GM10248 (cell line): ENCODE data around the gene GSTT2B.

ENCODE experiments used
- CTCF ChIA-PET: fragments of 300-600 bp; sonication (Branson Sonifier 250); formaldehyde crosslinking; extraction: SDS; loops from one replicate; lab custom pipeline; 2021; ENCODE audit warnings: antibody characterized with exemption; lab: Yijun Ruan, JAX
- POLR2A ChIA-PET: fragments of 350-650 bp; sonication (Branson Sonifier 250); formaldehyde crosslinking; extraction: SDS; loops from one replicate; lab custom pipeline; 2020; ENCODE audit warnings: antibody characterized with exemption; lab: Yijun Ruan, JAX
- DNase-seq: peaks from one replicate; pipeline ENCODE4 v3.0.0; 2012; ENCODE audit errors: extremely low spot score
- TF ChIP-seq, protein P1 (sequence below): IDR thresholded peaks from 2 replicates; pipeline ENCODE4 v1.5.1; 2012; ENCODE audit warnings: mild to moderate bottlenecking, low read depth; ENCODE audit errors: extremely low read depth, missing control alignments, control extremely low read depth

The GSTT2B gene

DNA sequence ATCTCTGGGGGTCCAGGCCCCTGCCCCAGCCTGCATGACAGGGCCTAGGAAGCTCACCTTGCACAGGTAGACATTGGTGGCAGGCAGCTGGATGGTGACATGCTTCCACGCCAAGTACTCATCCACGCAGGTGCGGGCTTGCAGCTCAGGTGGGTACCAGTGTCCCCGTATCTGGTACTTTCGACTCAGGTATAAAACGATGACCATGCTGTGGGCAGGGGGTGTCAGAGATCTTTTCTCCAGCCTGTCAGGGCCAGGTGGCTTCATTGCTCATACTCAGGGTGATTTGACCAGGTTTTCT, 45.9 kb upstream of the GSTT2B start:
- peak; percentile 9 for DNase-seq
- POLR2A ChIA-PET, result no interaction called here
- CTCF ChIA-PET, result interaction anchor here (1.8 kb wide), 1 partner anchor 224 kb away, joined by 5 read pairs; no protein-coding TSS in a partner anchor
- TF ChIP-seq, protein P1, sequence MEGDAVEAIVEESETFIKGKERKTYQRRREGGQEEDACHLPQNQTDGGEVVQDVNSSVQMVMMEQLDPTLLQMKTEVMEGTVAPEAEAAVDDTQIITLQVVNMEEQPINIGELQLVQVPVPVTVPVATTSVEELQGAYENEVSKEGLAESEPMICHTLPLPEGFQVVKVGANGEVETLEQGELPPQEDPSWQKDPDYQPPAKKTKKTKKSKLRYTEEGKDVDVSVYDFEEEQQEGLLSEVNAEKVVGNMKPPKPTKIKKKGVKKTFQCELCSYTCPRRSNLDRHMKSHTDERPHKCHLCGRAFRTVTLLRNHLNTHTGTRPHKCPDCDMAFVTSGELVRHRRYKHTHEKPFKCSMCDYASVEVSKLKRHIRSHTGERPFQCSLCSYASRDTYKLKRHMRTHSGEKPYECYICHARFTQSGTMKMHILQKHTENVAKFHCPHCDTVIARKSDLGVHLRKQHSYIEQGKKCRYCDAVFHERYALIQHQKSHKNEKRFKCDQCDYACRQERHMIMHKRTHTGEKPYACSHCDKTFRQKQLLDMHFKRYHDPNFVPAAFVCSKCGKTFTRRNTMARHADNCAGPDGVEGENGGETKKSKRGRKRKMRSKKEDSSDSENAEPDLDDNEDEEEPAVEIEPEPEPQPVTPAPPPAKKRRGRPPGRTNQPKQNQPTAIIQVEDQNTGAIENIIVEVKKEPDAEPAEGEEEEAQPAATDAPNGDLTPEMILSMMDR, result no peak

DNA sequence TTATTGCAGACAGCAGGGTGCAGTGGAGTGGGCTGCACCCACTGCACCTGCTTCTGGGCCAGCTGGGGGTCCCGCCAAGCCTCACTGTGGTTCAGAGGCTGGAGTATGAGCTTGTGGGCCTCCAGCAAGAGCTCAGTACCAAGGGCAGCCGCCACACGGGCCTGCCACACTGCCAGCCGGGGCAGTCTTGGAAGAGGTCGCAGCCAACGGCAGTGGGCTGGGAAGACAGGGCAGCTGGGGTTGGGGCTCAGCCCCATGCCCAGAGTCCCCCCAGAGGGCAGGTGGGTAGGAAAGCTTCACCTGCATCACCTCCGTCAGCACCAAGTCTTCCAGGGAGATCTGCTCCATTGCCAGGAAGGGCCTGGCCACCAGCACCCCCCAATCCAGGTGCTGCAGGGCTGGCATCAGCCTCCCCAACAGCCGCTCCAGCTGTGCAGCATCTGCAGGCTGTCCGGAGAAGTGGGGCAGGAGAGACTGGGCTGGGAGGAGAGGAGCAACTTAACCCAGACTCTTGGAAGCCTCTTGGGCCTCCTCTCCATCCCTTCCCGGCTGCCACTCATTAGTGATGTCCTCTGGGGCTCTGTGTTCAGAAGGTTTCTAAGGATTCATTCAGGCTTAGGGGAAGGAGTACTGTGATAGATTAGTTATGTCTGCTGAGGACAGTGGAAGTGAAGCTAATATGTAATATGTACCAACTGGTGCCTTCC, 45.4 kb upstream of the GSTT2B start:
- POLR2A ChIA-PET, result no interaction called here
- CTCF ChIA-PET, result interaction anchor here (1.8 kb wide), 1 partner anchor 225 kb away, joined by 5 read pairs; no protein-coding TSS in a partner anchor
- DNase-seq, result peak; percentile 18
- TF ChIP-seq, protein P1, result no peak

DNA sequence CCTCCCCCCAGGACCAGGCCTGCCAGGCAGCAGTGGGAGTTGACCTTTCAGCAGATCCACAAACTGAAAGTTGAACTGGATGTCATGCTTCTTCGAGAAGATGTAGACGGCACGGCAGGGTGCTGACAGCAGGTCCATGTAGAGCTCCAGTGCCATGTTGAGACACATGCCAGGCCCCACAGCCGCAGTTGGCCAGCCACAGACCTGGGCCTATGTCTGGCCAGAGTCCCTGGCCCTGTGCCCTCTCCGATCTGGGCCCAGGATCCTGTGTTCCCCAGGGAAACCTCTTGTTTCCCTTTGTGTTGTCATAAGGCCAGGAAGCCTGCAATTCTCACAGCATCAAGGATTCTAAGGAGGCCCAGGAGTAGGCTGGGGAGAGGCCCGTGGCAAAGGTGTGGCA, 44.2 kb upstream of the GSTT2B start, which contains the start of gene GSTT4:
Gene GSTT4, minus strand, starts transcription at position 253 of the 400 bp plus-strand sequence. Its CDS starts 97 bp downstream, at position 156.
- POLR2A ChIA-PET, result no interaction called here
- CTCF ChIA-PET, result interaction anchor here (1.0 to 1.8 kb wide), 2 partner anchors 32 to 226 kb away, joined by 3 to 5 read pairs; no protein-coding TSS in a partner anchor
- TF ChIP-seq, protein P1, result no peak
- no peak for DNase-seq

DNA sequence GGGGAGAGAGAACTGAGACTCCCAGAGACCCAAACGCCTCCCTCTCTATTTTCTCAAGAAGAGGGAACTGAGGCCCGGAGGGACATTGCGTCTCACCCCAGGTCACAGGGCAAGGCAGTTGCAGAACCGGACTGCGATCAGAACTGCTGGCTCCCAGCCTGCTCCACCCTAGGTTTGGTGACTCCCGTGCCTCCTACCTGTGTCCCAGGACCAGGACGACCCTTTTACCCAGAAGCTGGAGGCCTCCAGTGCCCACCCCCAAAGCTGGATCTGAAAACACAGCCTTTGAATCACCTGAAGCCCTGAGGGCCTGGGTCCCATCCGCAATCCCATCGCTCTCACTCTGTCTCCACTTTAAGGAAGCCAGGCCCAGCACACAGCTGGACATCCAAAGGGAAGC, 42.9 kb upstream of the GSTT2B start:
- TF ChIP-seq, protein P1, result no peak
- ChIA-PET POLR2A (interaction anchor here (0.6 kb wide), 1 partner anchor 593 kb away, joined by 4 read pairs; no protein-coding TSS in a partner anchor), CTCF (no interaction called here)
- DNase-seq, result no peak

DNA sequence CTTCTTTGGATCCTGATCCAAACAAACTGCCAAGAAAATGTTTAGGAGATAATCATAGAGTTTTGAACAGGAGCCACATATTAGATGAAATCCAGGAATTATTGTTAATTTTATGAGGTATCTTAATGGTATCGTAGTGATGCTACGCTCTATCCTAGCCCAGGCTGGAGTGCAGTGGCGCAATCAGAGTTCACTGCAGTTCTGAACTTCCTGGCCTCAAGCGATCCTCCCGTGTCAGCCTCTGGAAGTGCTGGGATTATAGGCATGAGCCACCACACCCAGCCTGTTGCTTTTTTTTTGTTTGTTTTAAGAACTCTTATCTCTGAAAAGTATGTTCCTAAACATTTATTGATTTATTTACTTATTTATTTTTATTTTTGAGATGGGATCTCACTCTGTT, 41.9 kb upstream of the GSTT2B start:
- ChIA-PET POLR2A (no interaction called here), CTCF (no interaction called here)
- TF ChIP-seq, protein P1, result no peak
- no peak for DNase-seq

DNA sequence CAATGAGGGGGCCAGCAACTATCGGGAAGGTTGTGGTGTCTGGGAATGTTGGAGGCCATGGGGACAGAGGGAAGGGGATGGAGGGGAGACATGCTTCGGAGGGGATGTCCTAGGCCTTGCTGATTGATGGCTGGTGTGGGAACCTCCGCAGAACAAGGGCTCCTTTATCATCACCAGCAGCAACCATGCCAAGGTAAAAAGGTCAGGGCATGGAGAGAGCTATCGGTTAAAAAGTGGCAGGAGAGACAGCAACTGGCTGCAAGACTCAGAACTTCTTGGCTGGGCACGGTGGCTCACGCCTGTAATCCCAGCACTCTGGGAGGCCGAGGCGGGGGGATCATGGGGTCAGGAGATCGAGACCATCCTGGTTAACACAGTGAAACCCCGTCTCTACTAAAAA, 41.3 kb upstream of the GSTT2B start:
- CTCF ChIA-PET, result no interaction called here
- POLR2A ChIA-PET, result no interaction called here

More for the DNA sequence above, 41.3 kb upstream of the GSTT2B start:
- no peak for DNase-seq
- TF ChIP-seq, protein P1, result no peak
